Mucosa of descending colon (tissue), 3 donors: Measurements from ENCODE around the gene METTL2B. TPM values are rescaled to one million over a fixed set of nuclear protein-coding genes. Genes with fewer than 3 reads are reported as not detected.
"Not testable (repeated sequence)": the region's sequence is repeated elsewhere in the genome, so short reads cannot be mapped to it uniquely, and the experiment has no call there.

Source experiments
- ATAC-seq: fragments of 200-7000 bp; cut with Tn5 transposase; one replicate; pipeline ENCODE4 v1.9.1; 2020; ENCODE audit warnings: mild to moderate bottlenecking, moderate library complexity
- DNase-seq, 3 donors: peaks; one replicate each; pipeline ENCODE4 v3.0.0-alpha.2; 2020
- H3K36me3 ChIP-seq: fragments of 200-600 bp; one replicate; pipeline ENCODE4 v1.8.0; 2021; ENCODE audit warnings: low read depth, mild to moderate bottlenecking
- H3K4me1 ChIP-seq: fragments of 200-600 bp; one replicate; pipeline ENCODE4 v1.8.0; 2021; ENCODE audit warnings: low read depth, mild to moderate bottlenecking
- H3K4me3 ChIP-seq: fragments of 200-600 bp; one replicate; pipeline ENCODE4 v1.8.0; 2021; ENCODE audit warnings: mild to moderate bottlenecking
- H3K9me3 ChIP-seq: fragments of 200-600 bp; one replicate; pipeline ENCODE4 v1.8.0; 2021; ENCODE audit warnings: mild to moderate bottlenecking
- intact Hi-C, 2 donors: fragments of 100-400 bp; cut with DNase I in 1 of 2; cut with micrococcal nuclease in 1 of 2; formaldehyde crosslinking; loops; one replicate each; pipeline versions ENCODE4 v1.11.0 to v1.11.1; 2022; cut with DNase I, micrococcal nuclease
- total RNA-seq, 3 donors: library from RNA; stranded (reverse); fragmentation: NEBNext Ultra II Directional in 2 of 3; extraction: Animal tissue kit (Norgen Biotek cat#: 25700) in 2 of 3; gene quantifications; one replicate each; pipeline versions ENCODE4 v1.2.1 to v1.2.4, GENCODE V29; 2021 to 2023
- TF ChIP-seq, protein P1 (sequence below): fragments of 200-600 bp; IDR thresholded peaks from one replicate; pipeline ENCODE4 v1.8.0; 2022; ENCODE audit warnings: antibody characterized with exemption, mild to moderate bottlenecking
- donor health status: DM: no; HTN: no; CAD: no; lungs with moderate emphysema.
- donor health status: DM: no; HTN: no; CAD: no.
- donor health status: DM: no; HTN: yes; CAD: no.

Gene METTL2B
- total RNA-seq, 3 donors from 2014 or later: 24.1 to 29.4 (median 28.4) TPM

GRCh38 chr7:128530855-128531104 is 54.2 kb downstream of the METTL2B start:
- H3K4me1 ChIP-seq: peaks cover 16% of the 10 kb centered on the region
- DNase-seq (peak in 1 of 3 donors; percentile 69), ATAC-seq (no peak)
- H3K9me3 ChIP-seq: no peaks in the 10 kb centered on the region
- H3K36me3 ChIP-seq: no peaks in the 10 kb centered on the region
- intact Hi-C loops: no loop called here
- TF ChIP-seq, protein P1, sequence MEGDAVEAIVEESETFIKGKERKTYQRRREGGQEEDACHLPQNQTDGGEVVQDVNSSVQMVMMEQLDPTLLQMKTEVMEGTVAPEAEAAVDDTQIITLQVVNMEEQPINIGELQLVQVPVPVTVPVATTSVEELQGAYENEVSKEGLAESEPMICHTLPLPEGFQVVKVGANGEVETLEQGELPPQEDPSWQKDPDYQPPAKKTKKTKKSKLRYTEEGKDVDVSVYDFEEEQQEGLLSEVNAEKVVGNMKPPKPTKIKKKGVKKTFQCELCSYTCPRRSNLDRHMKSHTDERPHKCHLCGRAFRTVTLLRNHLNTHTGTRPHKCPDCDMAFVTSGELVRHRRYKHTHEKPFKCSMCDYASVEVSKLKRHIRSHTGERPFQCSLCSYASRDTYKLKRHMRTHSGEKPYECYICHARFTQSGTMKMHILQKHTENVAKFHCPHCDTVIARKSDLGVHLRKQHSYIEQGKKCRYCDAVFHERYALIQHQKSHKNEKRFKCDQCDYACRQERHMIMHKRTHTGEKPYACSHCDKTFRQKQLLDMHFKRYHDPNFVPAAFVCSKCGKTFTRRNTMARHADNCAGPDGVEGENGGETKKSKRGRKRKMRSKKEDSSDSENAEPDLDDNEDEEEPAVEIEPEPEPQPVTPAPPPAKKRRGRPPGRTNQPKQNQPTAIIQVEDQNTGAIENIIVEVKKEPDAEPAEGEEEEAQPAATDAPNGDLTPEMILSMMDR: no peak
- H3K4me3 ChIP-seq: peak overlapping the region; percentile 78

GRCh38 chr7:128531105-128531954 is 54.8 kb downstream of the METTL2B start:
- DNase-seq (peak; percentile 82 to 91 (median 89)), ATAC-seq (peak; percentile 85)
- H3K36me3 ChIP-seq, intact Hi-C loops, H3K9me3 ChIP-seq: not testable (repeated sequence)
- peak overlapping the region; percentile 78 for H3K4me3 ChIP-seq
- H3K4me1 ChIP-seq: peaks cover 16% of the 10 kb centered on the region

GRCh38 chr7:128531955-128532478 is 55.5 kb downstream of the METTL2B start:
- peaks cover 16% of the 10 kb centered on the region for H3K4me1 ChIP-seq
- DNase-seq (peak; percentile 65 to 78 (median 77)), ATAC-seq (peak; percentile 39)
- peak overlapping the region; percentile 78 for H3K4me3 ChIP-seq
- H3K36me3 ChIP-seq, H3K9me3 ChIP-seq, intact Hi-C loops: not testable (repeated sequence)

GRCh38 chr7:128532956-128533355 is 56.4 kb downstream of the METTL2B start:
- H3K9me3 ChIP-seq, intact Hi-C loops, ATAC-seq, H3K4me3 ChIP-seq, H3K36me3 ChIP-seq, DNase-seq: not testable (repeated sequence)
- peaks cover 16% of the 10 kb centered on the region for H3K4me1 ChIP-seq

DNA sequence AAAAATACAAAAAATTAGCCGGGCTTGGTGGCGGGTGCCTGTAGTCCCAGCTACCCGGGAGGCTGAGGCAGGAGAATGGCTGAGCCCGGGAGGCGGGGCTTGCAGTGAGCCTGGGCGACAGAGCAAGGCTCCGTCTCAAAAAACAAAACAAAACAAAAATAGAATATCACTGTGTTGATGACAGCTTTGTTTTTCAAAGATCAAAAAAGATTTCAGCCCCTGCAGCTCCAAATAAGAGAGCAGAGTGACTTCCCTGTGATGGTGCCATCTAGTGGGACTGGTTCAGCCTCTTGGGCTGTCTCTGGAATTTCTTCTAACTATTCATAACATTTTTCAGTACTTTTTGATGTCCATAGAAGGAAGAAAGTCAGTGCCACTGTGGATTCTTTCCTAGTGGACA is 60.9 kb downstream of the METTL2B start:
- peak; percentile 75 for ATAC-seq
- DNase-seq, H3K4me3 ChIP-seq, H3K36me3 ChIP-seq, H3K9me3 ChIP-seq, intact Hi-C loops: not testable (repeated sequence)
- peaks cover 16% of the 10 kb centered on the region for H3K4me1 ChIP-seq

GRCh38 chr7:128542530-128542929 is 66.0 kb downstream of the METTL2B start:
- H3K9me3 ChIP-seq, DNase-seq, H3K4me1 ChIP-seq, H3K4me3 ChIP-seq, ATAC-seq, intact Hi-C loops, H3K36me3 ChIP-seq: not testable (repeated sequence)

- DNase-seq, H3K4me3 ChIP-seq, H3K36me3 ChIP-seq, H3K4me1 ChIP-seq, H3K9me3 ChIP-seq, intact Hi-C loops: not testable (repeated sequence)
- ATAC-seq: peak; percentile 81
Observed at GRCh38 chr7:128543300-128543699, 66.8 kb downstream of the METTL2B start.

DNA sequence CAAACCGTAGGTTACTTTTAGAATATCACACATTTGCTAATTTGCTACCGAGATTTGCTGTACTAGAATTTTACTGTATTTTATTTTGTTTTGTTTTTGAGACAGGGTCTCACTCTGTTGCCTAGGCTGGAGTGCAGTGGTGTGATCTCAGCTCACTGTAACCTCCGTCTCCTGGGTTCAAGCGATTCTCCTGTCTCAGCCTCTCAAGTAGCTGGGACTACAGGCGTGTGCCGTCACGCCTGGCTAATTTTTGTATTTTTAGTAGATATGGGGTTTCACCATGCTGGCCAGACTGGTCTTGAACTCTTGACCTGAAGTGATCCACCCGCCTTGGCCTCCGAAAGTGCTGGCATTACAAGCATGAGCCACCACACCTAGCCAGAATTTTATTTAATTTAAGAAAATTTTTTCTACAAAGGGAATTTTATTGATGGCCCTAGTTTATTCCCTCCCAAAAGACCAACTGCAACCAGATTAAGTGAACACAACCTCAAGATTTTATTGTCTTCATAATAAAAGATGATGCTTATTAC is 69.8 kb downstream of the METTL2B start:
- H3K9me3 ChIP-seq, H3K4me1 ChIP-seq, H3K36me3 ChIP-seq, ATAC-seq, intact Hi-C loops, DNase-seq, H3K4me3 ChIP-seq: not testable (repeated sequence)

DNA sequence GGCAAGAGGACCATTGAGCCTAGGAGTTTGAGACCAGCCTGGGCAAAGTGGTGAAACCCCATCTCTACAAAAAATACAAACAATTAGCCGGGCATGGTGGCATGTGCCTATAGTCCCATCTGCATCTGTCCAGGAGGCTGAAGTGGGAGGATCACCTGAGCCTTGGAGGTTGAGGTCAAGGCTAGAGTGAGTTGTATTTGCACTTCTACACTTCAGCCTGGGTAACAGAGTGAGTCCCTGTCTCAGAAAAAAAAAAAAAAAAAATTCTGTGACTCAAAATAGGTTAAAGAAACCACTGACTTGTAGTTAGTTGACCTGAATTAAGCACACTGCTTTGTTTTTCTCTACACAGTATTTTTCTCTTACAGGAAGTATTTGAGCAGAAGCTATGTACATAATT is 74.4 kb downstream of the METTL2B start:
- intact Hi-C loops: no loop called here
- no peak for DNase-seq
- no peak for ATAC-seq
- Histone ChIP-seq H3K36me3 (no peaks in the 10 kb centered on the region), H3K4me1 (no peaks in the 10 kb centered on the region), H3K9me3 (no peaks in the 10 kb centered on the region), H3K4me3 (no peak overlapping the region)
- TF ChIP-seq, protein P1: no peak

- DNase-seq, H3K4me3 ChIP-seq, ATAC-seq, H3K9me3 ChIP-seq, H3K36me3 ChIP-seq, intact Hi-C loops, H3K4me1 ChIP-seq: not testable (repeated sequence)
Observed at GRCh38 chr7:128554394-128554793, 77.8 kb downstream of the METTL2B start.
